Ishikawa (cell line): Measurements from ENCODE around the gene SH3RF1.

Experiments
- CEBPB ChIP-seq: IDR thresholded peaks from 2 replicates; pipeline ENCODE4 v1.6.1; 2012
- CREB1 ChIP-seq: IDR thresholded peaks from 2 replicates; pipeline ENCODE4 v1.6.1; 2012; ENCODE audit warnings: low read depth
- EGR1 ChIP-seq: IDR thresholded peaks from 2 replicates; pipeline ENCODE4 v1.6.1; 2012
- EP300 ChIP-seq: IDR thresholded peaks from 2 replicates; pipeline ENCODE4 v1.6.1; 2012; ENCODE audit warnings: borderline replicate concordance
- FOXM1 ChIP-seq: IDR thresholded peaks from 2 replicates; pipeline ENCODE4 v1.6.1; 2012; ENCODE audit warnings: low read depth, borderline replicate concordance
- MAX ChIP-seq: IDR thresholded peaks from 2 replicates; pipeline ENCODE4 v1.6.1; 2012
- RAD21 ChIP-seq: IDR thresholded peaks from 2 replicates; pipeline ENCODE4 v1.6.1; 2012; ENCODE audit warnings: low read depth
- REST ChIP-seq: IDR thresholded peaks from 2 replicates; pipeline ENCODE4 v1.6.1; 2012; ENCODE audit warnings: low read depth, mild to moderate bottlenecking
- TAF1 ChIP-seq: IDR thresholded peaks from 2 replicates; pipeline ENCODE4 v1.6.1; 2012; ENCODE audit warnings: low read depth, mild to moderate bottlenecking
- TCF12 ChIP-seq: IDR thresholded peaks from 2 replicates; pipeline ENCODE4 v1.6.1; 2012; ENCODE audit warnings: low read depth
- TEAD4 ChIP-seq: IDR thresholded peaks from 2 replicates; pipeline ENCODE4 v1.6.1; 2012

GRCh38 chr4:169311643-169312365, 41.0 kb upstream of the SH3RF1 start:
- TF ChIP-seq MAX (no peak), EP300 (no peak), TAF1 (no peak), TCF12 (no peak), RAD21 (peak; percentile 61), CEBPB (no peak), TEAD4 (peak; percentile 89), FOXM1 (no peak), CREB1 (no peak), EGR1 (no peak), REST (no peak)
